Measurements from ENCODE around the gene TSSC4.

GRCh38 chr11:2383852-2384804 is 16.4 kb upstream of the TSSC4 start:
- no peak for TF ChIP-seq POLR2A (IDR thresholded peaks at IDR 0.05)
- TF ChIP-seq, protein P1, sequence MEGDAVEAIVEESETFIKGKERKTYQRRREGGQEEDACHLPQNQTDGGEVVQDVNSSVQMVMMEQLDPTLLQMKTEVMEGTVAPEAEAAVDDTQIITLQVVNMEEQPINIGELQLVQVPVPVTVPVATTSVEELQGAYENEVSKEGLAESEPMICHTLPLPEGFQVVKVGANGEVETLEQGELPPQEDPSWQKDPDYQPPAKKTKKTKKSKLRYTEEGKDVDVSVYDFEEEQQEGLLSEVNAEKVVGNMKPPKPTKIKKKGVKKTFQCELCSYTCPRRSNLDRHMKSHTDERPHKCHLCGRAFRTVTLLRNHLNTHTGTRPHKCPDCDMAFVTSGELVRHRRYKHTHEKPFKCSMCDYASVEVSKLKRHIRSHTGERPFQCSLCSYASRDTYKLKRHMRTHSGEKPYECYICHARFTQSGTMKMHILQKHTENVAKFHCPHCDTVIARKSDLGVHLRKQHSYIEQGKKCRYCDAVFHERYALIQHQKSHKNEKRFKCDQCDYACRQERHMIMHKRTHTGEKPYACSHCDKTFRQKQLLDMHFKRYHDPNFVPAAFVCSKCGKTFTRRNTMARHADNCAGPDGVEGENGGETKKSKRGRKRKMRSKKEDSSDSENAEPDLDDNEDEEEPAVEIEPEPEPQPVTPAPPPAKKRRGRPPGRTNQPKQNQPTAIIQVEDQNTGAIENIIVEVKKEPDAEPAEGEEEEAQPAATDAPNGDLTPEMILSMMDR (IDR thresholded peaks at IDR 0.05), result no peak
- TF ChIP-seq POLR2AphosphoS5 (IDR thresholded peaks at IDR 0.05; ENCODE audit: insufficient read depth in 1 of 2, low read depth in 1 of 2), result no peak
